ENCODE data around the gene IL1A. TPM values are rescaled to one million over a fixed set of nuclear protein-coding genes. Genes with fewer than 3 reads are reported as not detected.

The IL1A gene
- total RNA-seq, 1 donor from 2014 or later, result 3.2 TPM

- peaks cover 2% of the 10 kb centered on the region for H3K27me3 Mint-ChIP-seq (ENCODE audit: insufficient read depth, low read depth)
Measured at GRCh38 chr2:112828251-112828691, 44.0 kb upstream of the IL1A start.

GRCh38 chr2:112827604-112828185 lies 43.4 kb upstream of the IL1A start:
- Mint-ChIP-seq H3K36me3 (peaks cover 2% of the 10 kb centered on the region), H3K9me3 (no peaks in the 10 kb centered on the region), H3K4me1 (peaks cover 2% of the 10 kb centered on the region), H3K4me3 (no peak overlapping the region), H3K27me3 (ENCODE audit: insufficient read depth, low read depth) (peaks cover 2% of the 10 kb centered on the region), H3K27ac (no peak overlapping the region)
- no peak overlapping the region for H3K4me3 ChIP-seq
- no peaks in the 10 kb centered on the region for H3K9me3 ChIP-seq (ENCODE audit: low read depth)
- TF ChIP-seq EZH2 (IDR thresholded peaks at IDR 0.05) (no peak), CTCF (IDR thresholded peaks at IDR 0.05) (no peak), EZH2phosphoT487 (IDR thresholded peaks at IDR 0.05) (no peak)
- no peak overlapping the region for H3K4me2 ChIP-seq
- H4K20me1 ChIP-seq (ENCODE audit: low read depth), result no peaks in the 10 kb centered on the region
- H3K79me2 ChIP-seq (ENCODE audit: low read depth), result no peaks in the 10 kb centered on the region
- H3K27me3 ChIP-seq, result no peaks in the 10 kb centered on the region
- no peaks in the 10 kb centered on the region for H3K4me1 ChIP-seq
- no peak overlapping the region for H3K27ac ChIP-seq
- no peak overlapping the region for H2AFZ ChIP-seq (replicated peaks)
- H3K9ac ChIP-seq, result no peak overlapping the region
- no peaks in the 10 kb centered on the region for H3F3A ChIP-seq (ENCODE audit: low read depth)
- H3K36me3 ChIP-seq, result no peaks in the 10 kb centered on the region
- DNase-seq (ENCODE audit: low spot score), result no peak

More at GRCh38 chr2:112828251-112828691, 44.0 kb upstream of the IL1A start:
- no peaks in the 10 kb centered on the region for H3K27me3 ChIP-seq
- TF ChIP-seq EZH2phosphoT487 (IDR thresholded peaks at IDR 0.05) (no peak), CTCF (IDR thresholded peaks at IDR 0.05) (no peak), EZH2 (IDR thresholded peaks at IDR 0.05) (no peak)
- H3K36me3 ChIP-seq, result no peaks in the 10 kb centered on the region
- no peak for DNase-seq (ENCODE audit: low spot score)
- H3K4me2 ChIP-seq, result no peak overlapping the region
- no peaks in the 10 kb centered on the region for H3K9me3 Mint-ChIP-seq
- H3K4me1 ChIP-seq, result no peaks in the 10 kb centered on the region
- H3K36me3 Mint-ChIP-seq, result peaks cover under 1% of the 10 kb centered on the region
- H3K9me3 ChIP-seq (ENCODE audit: low read depth), result no peaks in the 10 kb centered on the region
- H3K4me3 Mint-ChIP-seq, result no peak overlapping the region
- H3K9ac ChIP-seq, result no peak overlapping the region
- H3K4me1 Mint-ChIP-seq, result peaks cover under 1% of the 10 kb centered on the region
- H3K4me3 ChIP-seq, result no peak overlapping the region
- H4K20me1 ChIP-seq (ENCODE audit: low read depth), result no peaks in the 10 kb centered on the region
- no peak overlapping the region for H2AFZ ChIP-seq (replicated peaks)
- H3K27ac ChIP-seq, result no peak overlapping the region
- no peak overlapping the region for H3K27ac Mint-ChIP-seq
- no peaks in the 10 kb centered on the region for H3K79me2 ChIP-seq (ENCODE audit: low read depth)
- H3F3A ChIP-seq (ENCODE audit: low read depth), result no peaks in the 10 kb centered on the region

- peaks cover 2% of the 10 kb centered on the region for H3K27me3 Mint-ChIP-seq (ENCODE audit: insufficient read depth, low read depth)
- no peak overlapping the region for H3K27ac Mint-ChIP-seq
- no peak for TF ChIP-seq CTCF (IDR thresholded peaks at IDR 0.05)
- no peak for TF ChIP-seq EZH2 (IDR thresholded peaks at IDR 0.05)
- TF ChIP-seq EZH2phosphoT487 (IDR thresholded peaks at IDR 0.05), result no peak
Measured at GRCh38 chr2:112827009-112827408, 42.7 kb upstream of the IL1A start.

More at GRCh38 chr2:112827009-112827408, 42.7 kb upstream of the IL1A start:
- Histone ChIP-seq H3F3A (ENCODE audit: low read depth) (no peaks in the 10 kb centered on the region), H3K9me3 (ENCODE audit: low read depth) (no peaks in the 10 kb centered on the region), H2AFZ (replicated peaks) (no peak overlapping the region), H3K9ac (no peak overlapping the region), H3K4me3 (no peak overlapping the region), H3K27ac (no peak overlapping the region), H3K4me1 (no peaks in the 10 kb centered on the region), H3K4me2 (no peak overlapping the region), H3K27me3 (no peaks in the 10 kb centered on the region), H4K20me1 (ENCODE audit: low read depth) (no peaks in the 10 kb centered on the region), H3K36me3 (no peaks in the 10 kb centered on the region), H3K79me2 (ENCODE audit: low read depth) (no peaks in the 10 kb centered on the region)
- H3K4me3 Mint-ChIP-seq, result no peak overlapping the region
- H3K9me3 Mint-ChIP-seq, result no peaks in the 10 kb centered on the region
- peaks cover 2% of the 10 kb centered on the region for H3K36me3 Mint-ChIP-seq
- H3K4me1 Mint-ChIP-seq, result peaks cover 2% of the 10 kb centered on the region
- DNase-seq (ENCODE audit: low spot score), result no peak
